CD4-positive, alpha-beta T cell treated with Interleukin-15 for 1 hour (primary cell): ENCODE results near the gene TRABD.
A peak's percentile ranks its signal among the peaks of the same experiment; 100 is the strongest.
"Not testable (repeated sequence)": the region's sequence is repeated elsewhere in the genome, so short reads cannot be mapped to it uniquely, and the experiment has no call there.

Experiments
- DNase-seq: peaks from one replicate; pipeline ENCODE4 v3.0.0-alpha.2; 2020

The TRABD gene, protein sequence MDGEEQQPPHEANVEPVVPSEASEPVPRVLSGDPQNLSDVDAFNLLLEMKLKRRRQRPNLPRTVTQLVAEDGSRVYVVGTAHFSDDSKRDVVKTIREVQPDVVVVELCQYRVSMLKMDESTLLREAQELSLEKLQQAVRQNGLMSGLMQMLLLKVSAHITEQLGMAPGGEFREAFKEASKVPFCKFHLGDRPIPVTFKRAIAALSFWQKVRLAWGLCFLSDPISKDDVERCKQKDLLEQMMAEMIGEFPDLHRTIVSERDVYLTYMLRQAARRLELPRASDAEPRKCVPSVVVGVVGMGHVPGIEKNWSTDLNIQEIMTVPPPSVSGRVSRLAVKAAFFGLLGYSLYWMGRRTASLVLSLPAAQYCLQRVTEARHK

GRCh38 chr22:50185375-50186087 is at the start of gene TRABD:
TSS of gene TRABD (plus strand) at chr22:50185913. CDS start at chr22:50193061, 7,148 bp downstream.
- DNase-seq = peak; percentile 91

DNA sequence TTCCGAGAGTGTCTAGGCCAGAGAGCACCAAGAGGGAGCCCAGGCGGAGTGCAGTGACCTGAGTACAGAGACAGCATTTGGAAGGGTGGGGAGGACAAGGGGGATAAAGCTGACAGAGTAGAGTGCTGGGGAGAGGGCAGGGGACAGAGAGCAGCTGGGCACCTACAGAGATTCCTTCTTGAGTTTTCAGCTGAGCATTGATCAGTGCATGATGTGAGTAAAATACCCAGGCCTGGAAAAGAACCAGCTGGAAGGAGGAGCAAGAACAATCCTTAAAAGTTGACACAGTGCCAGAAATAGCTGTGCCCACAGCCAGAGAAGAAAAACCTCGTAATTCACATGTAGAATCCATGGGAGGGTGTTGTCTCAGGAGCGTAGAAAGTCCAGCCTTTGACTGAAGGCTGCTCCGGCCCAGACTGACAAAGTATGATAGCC is 49.1 kb upstream of the TRABD start:
- DNase-seq = no peak

- not testable (repeated sequence) for DNase-seq
These were observed 48.4 kb upstream of the TRABD start for GRCh38 chr22:50137277-50137676.

- no peak for DNase-seq
These were observed 47.7 kb upstream of the TRABD start for GRCh38 chr22:50138041-50138440.

DNA sequence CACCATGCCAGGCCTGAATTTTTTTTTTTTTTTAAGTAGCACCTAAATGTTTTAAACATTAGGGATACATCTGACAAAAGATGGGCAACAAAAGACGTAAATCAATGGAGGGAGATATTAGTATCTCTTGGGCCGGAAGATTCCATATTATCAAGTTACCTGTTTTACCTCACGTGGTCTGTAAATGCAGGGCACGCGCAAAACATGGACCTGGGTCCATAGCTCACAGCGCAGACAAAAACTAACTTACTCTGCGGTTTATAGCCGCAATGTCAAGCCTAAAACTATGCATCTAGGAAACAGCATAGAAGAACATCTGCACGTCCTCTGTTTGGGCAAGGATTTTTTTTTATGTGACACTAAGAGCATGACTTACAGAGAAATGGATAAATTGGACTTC is 46.7 kb upstream of the TRABD start:
- DNase-seq = no peak

- no peak for DNase-seq
These were observed 45.8 kb upstream of the TRABD start for GRCh38 chr22:50139843-50140415.

DNA sequence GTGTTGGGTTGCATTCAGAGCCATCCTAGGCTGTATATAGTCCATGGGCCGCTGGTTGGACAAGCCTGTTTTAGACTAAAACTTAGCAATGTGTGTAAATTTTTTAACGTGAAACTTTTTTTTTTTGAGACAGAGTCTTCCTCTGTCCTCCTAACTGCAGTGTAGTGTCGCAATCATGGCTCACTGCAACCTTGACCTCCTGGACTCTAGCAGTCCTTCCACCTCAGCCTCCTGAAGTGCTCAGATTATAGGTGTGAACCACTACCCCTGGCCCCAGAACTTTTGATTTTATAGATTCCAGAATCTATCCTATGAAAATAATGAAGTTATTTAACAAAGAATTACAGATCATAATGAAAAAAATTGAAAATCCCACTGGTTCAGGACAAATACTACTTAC is 45.1 kb upstream of the TRABD start:
- DNase-seq = no peak

- DNase-seq = no peak
These were observed 44.3 kb upstream of the TRABD start for GRCh38 chr22:50141462-50141861.

GRCh38 chr22:50141891-50142363 is 43.8 kb upstream of the TRABD start:
- no peak for DNase-seq

DNA sequence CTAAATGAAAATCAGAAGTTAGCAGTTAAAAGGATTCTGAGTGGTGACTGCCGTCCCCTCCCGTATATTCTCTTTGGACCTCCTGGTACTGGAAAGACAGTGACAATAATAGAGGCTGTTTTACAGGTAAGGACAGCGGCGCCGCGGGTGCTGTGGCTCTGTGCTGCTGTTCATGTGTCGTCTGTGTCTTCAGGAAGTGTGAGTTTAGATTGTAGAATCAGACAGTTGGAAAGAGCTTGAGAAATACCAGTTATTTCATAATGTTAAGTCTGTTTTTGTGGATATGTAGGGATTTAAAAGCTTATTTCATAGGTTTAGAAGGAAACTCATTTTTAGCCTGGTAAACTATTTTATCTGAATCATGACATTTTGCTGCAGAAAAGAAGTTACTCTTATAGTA is 42.6 kb upstream of the TRABD start:
- no peak for DNase-seq

DNA sequence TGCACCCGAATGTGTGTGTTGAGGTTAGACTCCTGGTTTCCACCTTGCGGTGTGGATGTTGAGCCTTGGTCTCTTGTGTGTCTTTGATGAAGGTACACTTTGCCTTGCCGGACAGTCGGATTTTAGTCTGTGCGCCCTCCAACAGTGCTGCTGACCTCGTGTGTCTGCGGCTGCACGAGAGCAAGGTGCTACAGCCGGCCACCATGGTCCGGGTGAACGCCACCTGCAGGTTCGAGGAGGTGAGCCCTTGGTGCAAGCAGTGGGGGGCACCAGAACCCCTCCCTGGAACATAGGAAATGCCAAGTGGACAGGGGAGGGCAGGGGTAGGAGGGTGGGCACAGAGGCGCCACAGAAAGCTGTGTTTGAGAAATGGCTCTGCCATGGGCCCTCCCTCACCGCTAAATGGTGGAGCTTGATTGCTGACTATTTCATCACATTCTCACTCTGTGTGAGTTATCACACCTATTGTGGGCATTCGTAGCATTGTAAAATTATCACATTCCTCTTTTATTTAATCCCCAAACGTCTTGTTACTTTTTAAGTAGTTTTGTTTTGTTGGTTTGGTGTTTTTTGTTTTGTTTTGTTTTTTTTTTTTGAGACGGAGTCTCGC is 41.6 kb upstream of the TRABD start:
- DNase-seq = no peak

GRCh38 chr22:50145721-50146438 is 39.8 kb upstream of the TRABD start:
- DNase-seq = no peak

- no peak for DNase-seq
These were observed 39.1 kb upstream of the TRABD start for GRCh38 chr22:50146439-50147238.

GRCh38 chr22:50147258-50148165 is 38.2 kb upstream of the TRABD start:
- DNase-seq = not testable (repeated sequence)

- no peak for DNase-seq
These were observed 37.6 kb upstream of the TRABD start for GRCh38 chr22:50148166-50148500.

GRCh38 chr22:50148991-50149721 is 36.6 kb upstream of the TRABD start:
- peak; percentile 81 for DNase-seq

DNA sequence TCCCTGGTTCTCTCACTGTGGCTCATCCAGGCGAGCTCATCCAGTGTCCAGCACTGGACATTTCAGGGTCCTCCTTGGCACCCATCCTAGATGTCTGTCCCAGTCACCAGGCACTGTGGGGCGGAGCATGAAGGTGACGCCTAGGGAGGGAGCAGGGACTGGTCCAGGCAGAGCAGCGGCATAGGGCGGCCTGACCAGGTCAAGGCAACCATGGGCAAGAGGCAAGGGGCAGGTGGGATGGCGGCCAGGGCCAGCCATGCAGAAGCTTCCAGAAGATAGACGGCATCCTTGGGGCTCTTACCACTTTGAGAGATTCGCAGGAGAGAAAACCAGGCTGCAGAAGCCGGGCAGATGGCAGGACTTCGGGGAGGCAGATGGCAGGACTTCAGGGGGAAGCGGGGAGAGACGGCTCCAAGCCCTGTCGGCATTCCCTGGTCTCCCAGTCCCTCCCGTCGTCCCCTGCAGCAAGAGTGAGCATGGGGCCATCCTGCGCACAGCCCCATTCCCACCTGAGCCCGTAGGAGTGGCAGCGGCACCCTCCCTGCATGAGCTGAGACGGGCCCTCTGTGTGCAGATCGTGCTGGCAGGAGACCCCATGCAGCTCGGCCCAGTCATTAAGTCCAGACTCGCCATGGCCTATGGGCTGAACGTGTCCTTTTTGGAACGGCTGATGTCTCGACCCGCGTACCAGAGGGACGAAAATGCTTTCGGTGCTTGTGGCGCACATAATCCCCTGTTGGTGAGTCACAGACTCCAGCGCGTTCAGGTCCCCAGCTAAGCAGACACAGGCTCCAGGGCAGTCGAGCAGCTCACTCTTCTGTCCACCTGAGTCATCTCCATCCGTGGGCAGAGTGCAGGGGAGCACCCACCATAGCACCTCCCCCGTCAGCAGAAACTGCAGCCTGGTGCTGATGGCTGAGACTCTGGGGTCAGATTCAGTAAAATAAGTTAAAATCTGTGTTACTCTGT is 35.3 kb upstream of the TRABD start:
- no peak for DNase-seq

DNA sequence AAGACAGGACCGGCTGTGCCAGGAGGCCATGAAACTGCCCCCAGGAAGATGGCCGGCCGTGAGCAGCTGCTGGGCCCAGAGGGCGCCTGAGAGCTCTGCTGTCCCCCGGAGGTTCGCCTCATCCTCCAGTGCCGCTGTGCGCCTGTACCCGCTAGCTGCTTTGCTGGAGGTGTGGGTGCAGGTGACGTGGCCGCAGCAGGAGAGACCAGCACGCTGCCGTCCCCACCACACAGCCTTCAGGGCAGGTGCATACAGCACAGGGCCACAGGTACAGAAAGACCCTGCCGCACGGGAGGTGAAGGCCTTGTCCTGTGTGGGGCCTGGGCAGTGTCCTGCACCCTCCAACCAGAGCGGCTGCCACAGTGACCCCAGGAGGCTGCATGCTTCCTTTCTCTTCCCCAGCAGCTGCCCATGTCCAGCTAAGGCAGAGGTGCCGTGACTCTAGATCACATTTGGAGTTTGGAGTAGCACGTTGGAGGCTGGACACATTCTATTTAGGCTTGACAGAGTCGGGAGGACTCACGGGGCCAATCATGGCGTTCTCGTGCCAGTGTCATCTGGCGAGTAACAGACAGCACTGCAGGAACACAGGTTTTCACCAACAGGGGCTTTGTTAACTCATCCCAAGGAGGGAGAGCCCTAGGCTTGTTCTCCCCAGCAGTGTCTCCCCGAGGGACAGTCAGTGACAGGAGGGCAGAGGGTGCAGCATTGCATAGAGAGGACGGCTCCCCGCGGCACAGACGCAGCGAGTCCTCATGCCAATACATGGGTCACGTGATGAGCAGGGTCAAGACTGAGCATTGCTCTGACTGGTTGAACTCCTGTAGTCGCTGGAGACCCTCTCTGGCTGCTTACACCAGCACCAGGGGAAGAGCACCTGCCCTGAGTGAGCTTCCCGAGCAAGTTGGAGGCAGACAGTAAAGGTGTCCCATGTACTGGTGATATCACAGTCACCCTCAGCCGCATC is 33.9 kb upstream of the TRABD start:
- DNase-seq = no peak
